GM21515 (cell line): ENCODE results near the gene IQUB.
"Not testable (repeated sequence)": the region's sequence is repeated elsewhere in the genome, so short reads cannot be mapped to it uniquely, and the experiment has no call there.

Experiments
- ATAC-seq: cut with Tn5 transposase; IDR thresholded peaks from one replicate; pipeline ENCODE4 v1.9.1; 2021; ENCODE audit not compliant: unreplicated experiment

Gene IQUB

DNA sequence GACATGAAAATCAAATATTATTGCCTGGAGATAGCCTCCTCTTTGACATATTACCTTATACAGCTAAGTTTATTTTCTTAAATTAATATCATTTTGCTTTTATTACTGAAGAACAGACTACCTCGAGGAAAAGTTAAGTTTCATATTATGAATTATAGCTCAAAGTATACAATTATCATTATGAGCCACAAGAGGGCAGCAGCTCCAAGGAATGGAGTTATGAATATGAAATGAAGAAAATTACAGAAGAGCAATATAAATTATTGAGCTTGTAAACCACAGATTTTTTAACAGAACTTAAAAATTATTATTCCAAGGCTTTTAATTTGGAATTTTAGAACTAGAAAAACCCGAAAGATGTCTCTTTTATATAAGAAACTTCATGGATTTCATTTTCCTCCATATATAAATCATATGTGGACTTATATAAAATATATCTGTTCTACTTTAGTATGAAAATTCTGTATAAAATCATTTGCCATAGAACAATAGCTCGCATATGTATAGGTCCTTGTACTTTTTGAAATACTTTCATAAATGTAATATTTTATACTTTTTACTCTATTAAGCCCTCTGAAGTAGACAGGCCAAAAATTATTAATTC is 40.1 kb downstream of the IQUB start:
- no peak for ATAC-seq

DNA sequence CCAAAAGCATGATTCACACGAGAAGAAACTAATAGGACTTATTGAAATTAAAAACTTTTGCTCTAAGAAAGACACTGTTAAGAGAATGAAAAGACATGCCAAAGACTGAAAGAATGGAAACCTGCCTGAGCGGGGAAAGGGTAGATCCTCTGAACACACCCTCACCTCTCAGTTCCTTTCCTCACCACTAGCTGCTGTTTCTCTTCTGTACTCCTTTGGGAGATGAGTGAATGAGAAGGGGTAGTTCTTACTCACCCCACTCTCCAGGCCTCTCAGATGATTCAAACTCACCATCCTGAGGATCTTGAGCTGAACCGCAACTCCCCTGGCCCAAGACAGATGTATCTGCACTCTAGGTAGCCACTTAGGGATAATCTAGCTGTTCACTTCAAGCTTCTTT is 41.9 kb downstream of the IQUB start:
- ATAC-seq, result peak; percentile 71

GRCh38 chr7:123485721-123486120 is 48.7 kb downstream of the IQUB start:
- ATAC-seq, result no peak

DNA sequence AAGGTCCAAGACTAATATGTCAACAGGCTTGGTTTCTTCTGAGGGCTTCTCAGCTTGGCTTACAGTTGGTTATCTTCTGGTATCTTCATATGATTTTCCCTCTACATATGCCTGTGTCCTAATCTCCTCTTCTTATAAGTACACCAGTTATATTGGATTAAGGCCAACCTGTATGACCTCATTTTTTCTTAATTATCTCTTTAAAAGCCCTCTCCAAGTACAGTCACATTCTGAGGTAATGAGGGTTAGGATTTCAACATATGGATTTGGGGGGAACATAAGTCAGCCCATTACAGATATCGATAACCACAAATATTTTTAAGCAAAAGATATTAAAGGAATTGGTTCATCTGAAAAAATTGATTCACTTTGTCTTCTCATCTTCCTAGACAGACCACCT is 49.2 kb downstream of the IQUB start:
- no peak for ATAC-seq

DNA sequence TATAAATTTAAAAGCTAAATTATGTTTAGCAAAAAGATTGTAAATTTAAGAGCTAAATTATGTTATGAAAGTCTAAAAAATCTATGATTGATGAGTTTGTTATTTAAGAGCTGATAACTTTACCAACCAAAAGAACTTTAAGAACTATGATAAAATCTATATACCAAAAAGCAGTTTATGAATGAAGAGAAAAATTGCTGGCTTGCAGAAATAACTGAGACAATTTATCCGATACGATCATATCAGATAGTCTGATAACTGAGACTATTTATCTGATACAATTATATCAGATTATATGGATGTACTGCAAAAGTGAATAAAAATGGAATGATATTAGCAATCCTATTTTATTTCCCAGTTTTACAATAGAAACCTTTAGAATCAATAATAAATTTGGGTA is 50.2 kb downstream of the IQUB start:
- ATAC-seq, result no peak

GRCh38 chr7:123480107-123480506 is 54.3 kb downstream of the IQUB start:
- no peak for ATAC-seq

DNA sequence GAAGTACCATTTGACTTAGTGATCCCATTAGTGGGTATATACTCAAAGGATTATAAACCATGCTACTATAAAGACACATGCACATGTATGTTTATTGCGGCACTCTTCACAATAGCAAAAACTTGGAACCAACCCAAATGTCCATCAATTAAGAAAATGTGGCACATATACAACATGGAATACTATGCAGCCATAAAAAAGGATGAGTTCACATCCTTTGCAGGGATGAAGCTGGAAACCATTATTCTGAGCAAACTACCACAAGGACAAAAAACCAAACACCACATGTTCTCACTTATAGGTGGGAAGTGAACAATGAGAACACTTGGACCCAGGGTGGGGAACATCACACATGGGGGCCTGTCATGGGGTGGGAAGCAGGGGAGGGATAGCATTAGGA is 56.3 kb downstream of the IQUB start:
- not testable (repeated sequence) for ATAC-seq

DNA sequence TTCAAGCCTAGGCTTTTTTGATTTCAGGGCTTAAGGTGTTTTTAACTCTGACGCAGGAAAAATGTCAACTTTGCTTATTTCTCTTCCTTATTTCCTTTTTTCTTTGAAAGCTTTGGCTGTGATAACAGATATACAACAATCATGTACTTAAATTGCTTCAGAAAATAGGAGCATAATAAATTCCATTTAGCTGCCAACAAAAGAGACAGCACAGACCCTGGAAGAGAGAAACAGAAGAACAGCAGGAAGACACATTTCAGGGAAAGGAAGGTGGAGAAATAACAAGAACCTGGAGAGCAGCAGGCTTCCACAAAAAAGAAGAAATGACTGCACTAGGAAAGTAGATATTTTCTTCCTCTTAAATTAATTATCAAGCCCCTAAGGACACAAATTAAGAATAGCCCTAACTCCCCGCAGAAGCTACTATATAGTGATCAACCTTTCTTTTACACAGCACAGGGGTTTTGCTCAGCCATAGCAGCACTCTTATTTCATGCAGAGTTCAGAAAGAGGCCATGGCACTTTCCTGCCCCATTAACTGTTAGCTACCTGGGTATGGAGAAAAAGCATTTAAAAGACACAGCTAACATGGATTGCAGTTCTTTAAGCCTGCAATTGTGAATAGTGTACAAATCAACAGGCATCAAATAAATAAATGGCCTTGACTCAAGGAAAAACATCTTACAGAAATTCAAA is 61.5 kb downstream of the IQUB start:
- ATAC-seq, result no peak

GRCh38 chr7:123472327-123472726 is 62.1 kb downstream of the IQUB start:
- no peak for ATAC-seq

DNA sequence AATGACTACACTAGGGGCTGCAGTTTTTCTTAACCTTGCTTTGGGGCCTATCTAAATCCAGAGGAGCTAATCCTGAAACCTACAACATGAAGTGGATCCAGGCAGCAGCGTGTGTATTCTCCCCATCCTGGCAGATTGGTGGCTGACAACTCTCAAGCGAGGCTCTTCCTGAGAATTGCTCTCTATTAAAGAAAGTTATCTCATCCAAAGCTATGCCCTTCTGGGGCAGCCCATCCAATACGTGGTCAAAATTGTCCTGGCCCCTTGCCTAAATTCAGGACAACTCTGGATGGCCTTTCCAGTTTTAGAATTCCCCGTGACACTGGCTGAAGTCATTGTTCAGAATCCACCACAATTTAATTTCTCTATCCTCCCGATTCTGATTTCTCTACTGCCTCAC is 66.1 kb downstream of the IQUB start:
- ATAC-seq, result no peak

GRCh38 chr7:123463890-123464289 is 70.5 kb downstream of the IQUB start:
- no peak for ATAC-seq

DNA sequence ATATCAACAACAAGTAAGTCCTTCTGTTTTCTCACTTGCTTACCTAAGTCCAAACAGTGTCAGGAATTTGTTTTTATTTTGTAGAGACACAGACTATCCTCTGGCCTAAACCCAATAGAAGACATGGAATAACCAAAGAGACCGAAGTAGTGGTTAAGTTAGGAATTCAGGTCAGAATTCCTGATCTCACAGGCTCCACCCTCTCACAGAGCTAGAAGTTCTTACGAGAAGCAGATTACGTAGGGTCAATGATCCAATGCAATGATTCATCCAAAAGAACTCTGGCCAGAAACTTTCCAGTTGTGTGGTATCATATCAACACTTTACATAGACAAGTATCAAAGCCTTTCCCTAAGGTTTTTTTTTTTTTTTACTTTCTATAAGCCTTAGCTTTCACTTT is 73.8 kb downstream of the IQUB start:
- ATAC-seq, result no peak

- no peak for ATAC-seq
These were observed 78.4 kb downstream of the IQUB start for GRCh38 chr7:123455965-123456470.

GRCh38 chr7:123440101-123440548 is 94.3 kb downstream of the IQUB start:
- no peak for ATAC-seq

DNA sequence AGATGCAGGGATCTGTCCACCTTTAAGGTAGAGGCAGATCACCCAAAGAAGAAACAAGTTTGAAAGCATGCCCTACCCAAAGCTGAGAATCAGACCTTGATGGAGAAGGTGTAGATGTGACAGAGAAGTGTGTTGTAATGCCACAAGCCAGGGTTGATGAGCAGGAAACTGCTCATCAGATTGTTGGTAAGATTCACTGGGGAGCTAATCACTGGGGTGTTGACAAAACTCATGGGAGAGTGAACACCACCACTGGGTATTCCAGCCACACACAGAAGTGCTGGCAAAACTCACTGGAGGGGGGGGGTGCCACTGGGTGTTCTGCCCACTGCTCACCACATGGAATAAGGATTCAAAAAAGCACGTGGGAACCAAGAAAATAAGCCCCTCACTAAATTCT is 95.2 kb downstream of the IQUB start:
- ATAC-seq, result no peak

DNA sequence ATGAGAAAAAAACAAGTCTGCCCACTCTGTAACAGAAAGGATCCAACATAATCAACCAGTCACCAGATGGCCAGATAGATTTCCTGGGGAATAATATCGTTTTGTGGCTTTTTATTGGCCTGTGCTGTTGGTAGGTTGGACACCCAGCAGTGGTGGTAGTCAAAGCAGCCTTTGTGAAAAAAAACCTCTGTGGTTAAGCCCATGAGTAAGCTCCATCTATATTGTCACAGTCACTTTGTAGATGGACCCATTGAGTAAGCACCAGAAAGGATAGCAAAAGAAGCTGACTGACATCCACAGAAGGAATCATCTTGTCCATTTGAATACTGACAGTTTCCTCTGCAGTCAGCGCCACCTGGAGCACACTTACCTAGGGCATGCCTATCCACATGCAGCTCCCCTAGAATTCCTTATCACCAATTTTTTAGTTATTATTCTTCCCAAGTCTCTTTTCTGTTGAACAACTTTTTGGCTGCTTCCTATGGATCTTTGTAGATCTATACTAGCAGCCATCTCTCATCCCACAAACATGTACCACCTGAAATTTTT is 96.9 kb downstream of the IQUB start:
- ATAC-seq, result no peak

DNA sequence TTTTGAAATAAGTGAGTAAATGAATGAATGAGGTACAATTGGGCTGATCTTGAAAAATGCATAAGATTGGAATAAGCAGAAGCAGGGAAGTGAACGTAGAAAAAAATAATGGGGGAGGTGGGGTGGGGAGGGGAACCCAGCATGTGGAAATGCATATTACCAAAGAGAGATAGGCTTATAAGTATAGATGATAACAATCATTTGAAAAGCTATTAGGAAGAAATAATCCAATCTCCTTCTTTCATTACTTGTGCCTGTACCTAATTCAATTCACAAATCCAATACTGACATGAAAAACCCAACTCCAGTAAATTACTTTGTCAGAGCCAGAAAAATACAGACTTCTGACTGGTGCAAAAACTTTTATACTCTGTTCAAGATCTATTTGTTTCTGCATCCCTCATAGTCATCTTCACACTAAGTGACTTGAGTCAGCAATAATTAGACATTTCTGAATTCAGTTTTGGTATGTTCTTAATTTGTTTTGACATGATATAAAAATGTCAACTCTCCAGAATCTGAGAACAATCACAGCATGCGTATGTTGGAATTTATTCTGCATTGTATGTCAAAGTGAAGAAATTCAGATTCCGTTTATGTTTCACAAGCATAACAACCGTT is 99.2 kb downstream of the IQUB start:
- ATAC-seq, result no peak

- no peak for ATAC-seq
These were observed 100.7 kb downstream of the IQUB start for GRCh38 chr7:123433665-123434064.

DNA sequence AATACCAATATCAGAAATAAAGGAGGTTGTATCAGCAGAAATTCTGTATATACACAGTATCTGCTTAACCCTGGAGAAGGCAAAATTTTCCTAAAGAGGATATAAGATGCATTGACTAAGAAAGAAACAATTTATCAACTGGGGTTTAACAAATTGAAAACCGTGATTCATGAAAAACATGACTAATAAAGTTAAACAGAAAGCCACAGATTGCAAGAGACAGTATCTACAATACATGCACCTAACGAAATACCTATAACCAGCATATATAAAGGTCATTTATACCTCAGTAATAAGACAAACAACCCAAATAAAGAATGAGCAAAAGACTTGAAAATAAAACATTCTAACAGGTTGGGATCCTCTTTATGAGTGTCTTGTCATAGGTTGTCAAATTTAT is 101.8 kb downstream of the IQUB start:
- no peak for ATAC-seq

DNA sequence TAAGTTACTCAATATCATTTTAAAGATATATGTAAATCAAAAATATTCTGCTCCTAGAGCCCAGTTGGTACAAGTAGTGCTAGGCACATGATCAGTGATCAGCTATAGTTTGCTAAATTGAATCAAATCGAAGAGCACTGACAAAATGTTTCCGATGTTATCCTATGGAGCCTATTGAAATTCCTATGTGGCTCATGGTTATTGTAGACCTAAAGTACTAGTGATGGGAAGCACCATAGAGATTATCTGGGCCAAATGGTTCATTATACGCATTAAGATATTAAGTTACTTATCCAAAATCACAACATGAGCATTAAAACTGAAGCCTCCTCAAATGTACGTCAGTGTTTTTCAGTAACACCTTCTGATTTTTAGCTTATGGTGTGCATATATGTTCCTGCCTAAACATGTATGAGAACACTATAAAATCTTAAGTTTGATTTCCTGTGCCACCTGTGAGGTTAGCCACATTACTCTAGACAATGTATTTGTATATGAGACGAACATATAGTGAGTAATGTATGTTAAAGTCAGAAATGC is 103.2 kb downstream of the IQUB start:
- no peak for ATAC-seq

DNA sequence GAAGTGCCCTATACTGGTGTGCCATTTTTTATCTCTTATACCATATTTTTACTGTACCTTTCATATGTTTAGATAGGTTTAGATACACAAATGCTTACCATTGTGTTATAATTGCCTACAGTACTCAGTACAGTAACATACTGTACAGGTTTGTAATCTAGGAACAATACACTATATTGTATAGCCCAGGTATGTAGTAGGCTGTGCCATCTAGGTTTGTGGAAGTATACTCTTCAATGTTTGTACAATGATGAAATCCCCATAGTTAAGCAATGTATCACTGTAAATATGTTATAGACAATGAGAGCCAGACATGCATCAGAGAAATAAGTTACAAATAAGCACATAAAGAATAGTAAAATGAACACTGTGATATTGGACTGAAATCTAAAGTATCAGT is 109.1 kb downstream of the IQUB start:
- ATAC-seq, result no peak

- no peak for ATAC-seq
These were observed 109.9 kb downstream of the IQUB start for GRCh38 chr7:123424463-123424862.
